SKM-1 treated with dmso at 0.1 percent for 144 hours (cell line): ENCODE data around the gene PRKAR2B.

Experiments
- DNase-seq: peaks from one replicate; lab custom pipeline; 2025; ENCODE audit not compliant: unreplicated experiment; lab: John Stamatoyannopoulos, UW

The PRKAR2B gene

GRCh38 chr7:107044347-107045194 lies at the start of gene PRKAR2B:
Gene PRKAR2B (plus strand): TSS chr7:107044705. CDS start chr7:107044908, 203 bp downstream.
- DNase-seq, result peak; percentile 53

- DNase-seq, result no peak
Measured at GRCh38 chr7:106994833-106995232, 49.7 kb upstream of the PRKAR2B start.

GRCh38 chr7:106997487-106998271 lies 46.8 kb upstream of the PRKAR2B start:
- no peak for DNase-seq

- DNase-seq, result no peak
Measured at GRCh38 chr7:106999023-106999422, 45.5 kb upstream of the PRKAR2B start.

- no peak for DNase-seq
Measured at GRCh38 chr7:107001490-107001889, 43.0 kb upstream of the PRKAR2B start.

GRCh38 chr7:107002126-107002525 lies 42.4 kb upstream of the PRKAR2B start:
- DNase-seq, result no peak

GRCh38 chr7:107002529-107002998 lies 41.9 kb upstream of the PRKAR2B start:
- DNase-seq, result no peak

- DNase-seq, result no peak
Measured at GRCh38 chr7:107007007-107007891, 37.3 kb upstream of the PRKAR2B start.

- DNase-seq, result no peak
Measured at GRCh38 chr7:107007892-107008287, 36.6 kb upstream of the PRKAR2B start.

- no peak for DNase-seq
Measured at GRCh38 chr7:107009846-107010203, 34.7 kb upstream of the PRKAR2B start.

- no peak for DNase-seq
Measured at GRCh38 chr7:107012691-107013090, 31.8 kb upstream of the PRKAR2B start.

- no peak for DNase-seq
Measured at GRCh38 chr7:107014387-107015023, 30.0 kb upstream of the PRKAR2B start.

GRCh38 chr7:107016312-107016711 lies 28.2 kb upstream of the PRKAR2B start:
- DNase-seq, result no peak

GRCh38 chr7:107017965-107018719 lies 26.4 kb upstream of the PRKAR2B start:
- DNase-seq, result no peak

GRCh38 chr7:107020400-107020799 lies 24.1 kb upstream of the PRKAR2B start:
- DNase-seq, result no peak

GRCh38 chr7:107021600-107021999 lies 22.9 kb upstream of the PRKAR2B start:
- DNase-seq, result no peak

GRCh38 chr7:107023522-107024151 lies 20.9 kb upstream of the PRKAR2B start:
- no peak for DNase-seq

- no peak for DNase-seq
Measured at GRCh38 chr7:107024906-107025305, 19.6 kb upstream of the PRKAR2B start.

- no peak for DNase-seq
Measured at GRCh38 chr7:107025449-107026103, 18.9 kb upstream of the PRKAR2B start.
